ENCODE results near the gene ATXN7L2.

ATXN7L2 gene

GRCh38 chr1:109483672-109484518, at the start of gene ATXN7L2:
Gene ATXN7L2, plus strand, starts transcription at chr1:109483905. Its CDS starts 49 bp downstream, at chr1:109483954.
- Histone ChIP-seq H3F3A (ENCODE audit: control insufficient read depth, insufficient read depth) (no peaks in the 10 kb centered on the region), H4K20me1 (ENCODE audit: control insufficient read depth, insufficient read depth, low read depth, low read length) (no peaks in the 10 kb centered on the region), H3K27me3 (ENCODE audit: control insufficient read depth, low read length) (peaks cover 21% of the 10 kb centered on the region), H3K4me2 (ENCODE audit: low read length) (peak within 1 kb of the TSS; percentile 99), H3K4me1 (ENCODE audit: control insufficient read depth, low read length) (peaks cover 23% of the 10 kb centered on the region), H3K9me3 (ENCODE audit: control insufficient read depth, insufficient read depth, low read length) (no peaks in the 10 kb centered on the region), H3K9me2 (replicated peaks; ENCODE audit: control insufficient read depth, low read length) (no peaks in the 10 kb centered on the region), H3K36me3 (ENCODE audit: control insufficient read depth, low read length) (peaks cover 18% of the 10 kb centered on the region; the same call in 1 of the 2 replicates), H3K27ac (ENCODE audit: low read depth, low read length) (peak within 1 kb of the TSS; percentile 48), H3K4me3 (ENCODE audit: low read length) (peak within 1 kb of the TSS; percentile 96), H3K79me2 (ENCODE audit: control insufficient read depth, low read length) (peaks cover 14% of the 10 kb centered on the region)
- TF ChIP-seq EZH2phosphoT487 (IDR thresholded peaks at IDR 0.05; ENCODE audit: borderline replicate concordance, low read length), result no peak
- no peak for TF ChIP-seq CTCF (IDR thresholded peaks at IDR 0.05; ENCODE audit: low read depth, low read length, poor library complexity, severe bottlenecking)

- Histone ChIP-seq H3K27ac (ENCODE audit: low read depth, low read length) (no peak overlapping the region), H3K9me3 (ENCODE audit: control insufficient read depth, insufficient read depth, low read length) (peaks cover 16% of the 10 kb centered on the region; the same call in 1 of the 2 replicates), H3K36me3 (ENCODE audit: control insufficient read depth, low read length) (no peaks in the 10 kb centered on the region), H3K79me2 (ENCODE audit: control insufficient read depth, low read length) (no peaks in the 10 kb centered on the region), H3K9me2 (replicated peaks; ENCODE audit: control insufficient read depth, low read length) (no peaks in the 10 kb centered on the region), H3F3A (ENCODE audit: control insufficient read depth, insufficient read depth) (no peaks in the 10 kb centered on the region), H4K20me1 (ENCODE audit: control insufficient read depth, insufficient read depth, low read depth, low read length) (no peaks in the 10 kb centered on the region), H3K4me3 (ENCODE audit: low read length) (no peak overlapping the region), H3K27me3 (ENCODE audit: control insufficient read depth, low read length) (peaks cover 5% of the 10 kb centered on the region; the same call in 1 of the 2 replicates), H3K4me1 (ENCODE audit: control insufficient read depth, low read length) (no peaks in the 10 kb centered on the region), H3K4me2 (ENCODE audit: low read length) (no peak overlapping the region)
- TF ChIP-seq CTCF (IDR thresholded peaks at IDR 0.05; ENCODE audit: low read depth, low read length, poor library complexity, severe bottlenecking), result no peak
- TF ChIP-seq EZH2phosphoT487 (IDR thresholded peaks at IDR 0.05; ENCODE audit: borderline replicate concordance, low read length), result no peak
Measured at GRCh38 chr1:109434484-109434883, 49.2 kb upstream of the ATXN7L2 start.

- no peaks in the 10 kb centered on the region for H3K9me2 ChIP-seq (replicated peaks; ENCODE audit: control insufficient read depth, low read length)
- H3F3A ChIP-seq (ENCODE audit: control insufficient read depth, insufficient read depth), result no peaks in the 10 kb centered on the region
- H3K4me3 ChIP-seq (ENCODE audit: low read length), result no peak overlapping the region
- H3K27ac ChIP-seq (ENCODE audit: low read depth, low read length), result no peak overlapping the region
- H3K36me3 ChIP-seq (ENCODE audit: control insufficient read depth, low read length), result no peaks in the 10 kb centered on the region
- H4K20me1 ChIP-seq (ENCODE audit: control insufficient read depth, insufficient read depth, low read depth, low read length), result no peaks in the 10 kb centered on the region
- no peaks in the 10 kb centered on the region for H3K79me2 ChIP-seq (ENCODE audit: control insufficient read depth, low read length)
- H3K4me2 ChIP-seq (ENCODE audit: low read length), result no peak overlapping the region
- no peaks in the 10 kb centered on the region for H3K4me1 ChIP-seq (ENCODE audit: control insufficient read depth, low read length)
- H3K27me3 ChIP-seq (ENCODE audit: control insufficient read depth, low read length), result peaks cover 36% of the 10 kb centered on the region
- peaks cover 9% of the 10 kb centered on the region; the same call in 1 of the 2 replicates for H3K9me3 ChIP-seq (ENCODE audit: control insufficient read depth, insufficient read depth, low read length)
- TF ChIP-seq CTCF (IDR thresholded peaks at IDR 0.05; ENCODE audit: low read depth, low read length, poor library complexity, severe bottlenecking), result no peak
- no peak for TF ChIP-seq EZH2phosphoT487 (IDR thresholded peaks at IDR 0.05; ENCODE audit: borderline replicate concordance, low read length)
Measured at GRCh38 chr1:109438798-109439297, 44.9 kb upstream of the ATXN7L2 start.

Data from DOHH2 (cell line).